Progenitor cell of endocrine pancreas (in vitro differentiated cells): Measurements from ENCODE around the gene GTPBP1. TPM values are rescaled to one million over a fixed set of nuclear protein-coding genes. Genes with fewer than 3 reads are reported as not detected.

Experiments
- DNase-seq: peaks from one replicate; pipeline ENCODE4 v3.0.0; 2021; ENCODE audit warnings: low spot score; ENCODE audit not compliant: unreplicated experiment
- H3K27ac Mint-ChIP-seq: 2 replicates; pipeline ENCODE4 v1.8.0; 2021; ENCODE audit warnings: mild to moderate bottlenecking, moderate library complexity, mixed read lengths
- H3K27me3 Mint-ChIP-seq: 2 replicates; pipeline ENCODE4 v1.8.0; 2021; ENCODE audit warnings: mixed read lengths
- H3K36me3 Mint-ChIP-seq: 2 replicates; pipeline ENCODE4 v1.8.0; 2022; ENCODE audit warnings: mixed read lengths; ENCODE audit not compliant: insufficient read depth
- H3K4me1 Mint-ChIP-seq: 2 replicates; pipeline ENCODE4 v1.8.0; 2021; ENCODE audit warnings: low read depth, mixed read lengths
- H3K4me3 Mint-ChIP-seq: 2 replicates; pipeline ENCODE4 v1.8.0; 2021; ENCODE audit warnings: low read depth, mild to moderate bottlenecking, moderate library complexity, mixed read lengths
- H3K9me3 Mint-ChIP-seq: 2 replicates; pipeline ENCODE4 v1.8.0; 2021; ENCODE audit warnings: low read depth, mixed read lengths
- CTCF ChIP-seq: fragments of 200-600 bp; sonication (generic); IDR thresholded peaks from one replicate; pipeline ENCODE4 v1.5.0; 2021; ENCODE audit warnings: antibody characterized with exemption, mild to moderate bottlenecking; ENCODE audit not compliant: unreplicated experiment
- total RNA-seq: library from RNA; stranded (reverse); gene quantifications from 2 replicates; pipeline ENCODE4 v1.2.1, GENCODE V29; 2021

Gene GTPBP1
- total RNA-seq, 1 donor from 2014 or later = 64.0 TPM

- DNase-seq = no peak
- peaks cover 3% of the 10 kb centered on the region for H3K4me1 Mint-ChIP-seq
- H3K36me3 Mint-ChIP-seq = peaks cover 11% of the 10 kb centered on the region
- no peaks in the 10 kb centered on the region for H3K27me3 Mint-ChIP-seq
- no peak overlapping the region for H3K27ac Mint-ChIP-seq
- TF ChIP-seq CTCF = no peak
- H3K9me3 Mint-ChIP-seq = no peaks in the 10 kb centered on the region
- H3K4me3 Mint-ChIP-seq = no peak overlapping the region
These were observed 24.7 kb downstream of the GTPBP1 start for GRCh38 chr22:38730411-38730871.

- H3K27me3 Mint-ChIP-seq = no peaks in the 10 kb centered on the region
- TF ChIP-seq CTCF = no peak
- no peak overlapping the region for H3K27ac Mint-ChIP-seq
- no peak for DNase-seq
- H3K36me3 Mint-ChIP-seq = peaks cover 10% of the 10 kb centered on the region
- H3K9me3 Mint-ChIP-seq = no peaks in the 10 kb centered on the region
- H3K4me1 Mint-ChIP-seq = peaks cover 3% of the 10 kb centered on the region
- H3K4me3 Mint-ChIP-seq = no peak overlapping the region
These were observed 26.0 kb downstream of the GTPBP1 start for GRCh38 chr22:38731703-38732161.

- DNase-seq = no peak
- peak overlapping the region; percentile 29 for H3K27ac Mint-ChIP-seq
- H3K4me1 Mint-ChIP-seq = peaks cover 3% of the 10 kb centered on the region
- TF ChIP-seq CTCF = no peak
- no peaks in the 10 kb centered on the region for H3K9me3 Mint-ChIP-seq
- H3K36me3 Mint-ChIP-seq = peaks cover 10% of the 10 kb centered on the region
- H3K27me3 Mint-ChIP-seq = no peaks in the 10 kb centered on the region
- no peak overlapping the region for H3K4me3 Mint-ChIP-seq
These were observed 26.6 kb downstream of the GTPBP1 start for GRCh38 chr22:38732251-38732815.

GRCh38 chr22:38733329-38733723 is 27.6 kb downstream of the GTPBP1 start:
- Mint-ChIP-seq H3K27me3 (no peaks in the 10 kb centered on the region), H3K36me3 (peaks cover 14% of the 10 kb centered on the region), H3K9me3 (no peaks in the 10 kb centered on the region), H3K27ac (peak overlapping the region; percentile 73), H3K4me3 (no peak overlapping the region), H3K4me1 (peaks cover 3% of the 10 kb centered on the region)
- DNase-seq = peak; percentile 37
- peak; percentile 80 for TF ChIP-seq CTCF

- Mint-ChIP-seq H3K36me3 (peaks cover 14% of the 10 kb centered on the region), H3K4me1 (peaks cover 3% of the 10 kb centered on the region), H3K4me3 (no peak overlapping the region), H3K27ac (peak overlapping the region; percentile 73), H3K9me3 (no peaks in the 10 kb centered on the region), H3K27me3 (no peaks in the 10 kb centered on the region)
- DNase-seq = no peak
- no peak for TF ChIP-seq CTCF
These were observed 28.1 kb downstream of the GTPBP1 start for GRCh38 chr22:38733724-38734381.
